Nephron progenitor cell (in vitro differentiated cells): Measurements from ENCODE around the gene IGF1R.
A peak's percentile ranks its signal among the peaks of the same experiment; 100 is the strongest.

Experiments
- DNase-seq: peaks from one replicate; pipeline ENCODE4 v3.0.0; 2021
- H3K27ac Mint-ChIP-seq: 2 replicates; pipeline ENCODE4 v1.8.0; 2021; ENCODE audit warnings: mild to moderate bottlenecking, moderate library complexity, mixed read lengths
- H3K27me3 Mint-ChIP-seq: 2 replicates; pipeline ENCODE4 v1.8.0; 2021; ENCODE audit warnings: mild to moderate bottlenecking, low read depth, mixed read lengths; ENCODE audit not compliant: poor library complexity
- H3K36me3 Mint-ChIP-seq: 2 replicates; pipeline ENCODE4 v1.8.0; 2021; ENCODE audit warnings: low read depth, mixed read lengths
- H3K4me1 Mint-ChIP-seq: 2 replicates; pipeline ENCODE4 v1.8.0; 2021; ENCODE audit warnings: mixed read lengths
- H3K4me3 Mint-ChIP-seq: 2 replicates; pipeline ENCODE4 v1.8.0; 2021; ENCODE audit warnings: mild to moderate bottlenecking, moderate library complexity, mixed read lengths
- H3K9me3 Mint-ChIP-seq: 2 replicates; pipeline ENCODE4 v1.8.0; 2021; ENCODE audit warnings: mild to moderate bottlenecking, moderate library complexity, mixed read lengths
- CTCF ChIP-seq: fragments of 200-600 bp; sonication (generic); IDR thresholded peaks from 2 replicates; pipeline ENCODE4 v1.5.0; 2021; ENCODE audit warnings: antibody characterized with exemption

IGF1R gene

DNA sequence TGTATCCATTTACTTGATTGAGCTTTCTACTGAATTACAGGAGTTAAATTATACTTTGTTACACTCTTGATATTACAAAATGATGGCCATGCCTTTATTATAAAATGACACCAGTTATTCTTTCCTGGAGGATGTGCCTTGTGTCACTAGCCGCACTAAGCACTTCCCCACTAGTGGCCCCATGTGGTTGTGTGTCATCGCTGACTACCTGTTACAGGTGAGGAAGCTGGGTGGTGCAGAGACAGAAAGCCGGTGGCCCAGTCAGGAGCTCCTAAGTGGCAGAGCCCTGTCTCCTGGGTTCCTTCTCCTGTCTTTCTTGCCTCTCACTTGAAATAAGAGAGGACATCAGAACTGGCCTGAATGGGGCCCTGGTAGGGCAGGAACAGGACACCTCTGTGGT lies 96.8 kb downstream of the IGF1R start:
- Mint-ChIP-seq H3K4me3 (no peak overlapping the region), H3K9me3 (no peaks in the 10 kb centered on the region), H3K36me3 (peaks cover 5% of the 10 kb centered on the region), H3K27ac (no peak overlapping the region), H3K4me1 (peaks cover 56% of the 10 kb centered on the region), H3K27me3 (peaks cover 7% of the 10 kb centered on the region)
- TF ChIP-seq CTCF, result no peak
- DNase-seq, result no peak

DNA sequence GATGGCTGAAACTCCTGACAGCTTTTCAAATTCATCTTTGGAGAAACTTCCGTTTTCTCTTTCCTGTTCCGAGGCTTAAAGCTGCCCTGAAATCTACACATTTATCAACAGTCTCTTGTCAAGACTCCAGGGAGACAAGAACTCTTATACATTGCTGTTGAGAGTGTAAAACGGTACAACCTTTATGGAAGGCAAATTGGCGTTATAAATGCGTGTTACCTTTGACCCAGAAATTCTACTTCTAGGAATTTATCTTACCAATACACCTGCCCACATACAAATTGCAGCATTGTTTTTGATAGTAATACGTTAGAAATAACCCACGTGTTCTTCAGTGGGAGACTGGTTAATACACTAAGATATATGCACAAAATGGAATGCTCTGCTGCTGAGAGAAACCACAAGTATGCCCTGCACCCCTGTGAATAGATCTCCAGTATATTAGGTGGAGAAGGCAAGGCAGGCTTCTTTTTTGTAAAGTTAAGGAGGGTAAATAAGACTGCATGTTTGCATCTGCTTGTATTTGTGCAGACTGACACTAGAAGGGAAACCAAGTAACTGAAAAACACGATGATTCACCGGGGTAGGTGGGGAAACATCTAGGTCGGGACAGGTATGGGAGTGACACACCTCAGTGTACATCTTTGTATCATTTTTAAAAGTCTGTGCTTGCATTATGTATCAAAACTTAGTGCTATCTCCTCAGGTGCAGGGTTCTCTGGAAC lies 97.5 kb downstream of the IGF1R start:
- Mint-ChIP-seq H3K4me1 (peaks cover 50% of the 10 kb centered on the region), H3K4me3 (no peak overlapping the region), H3K36me3 (peaks cover 5% of the 10 kb centered on the region), H3K27me3 (peaks cover 7% of the 10 kb centered on the region), H3K9me3 (no peaks in the 10 kb centered on the region), H3K27ac (no peak overlapping the region)
- DNase-seq, result no peak
- TF ChIP-seq CTCF, result no peak

DNA sequence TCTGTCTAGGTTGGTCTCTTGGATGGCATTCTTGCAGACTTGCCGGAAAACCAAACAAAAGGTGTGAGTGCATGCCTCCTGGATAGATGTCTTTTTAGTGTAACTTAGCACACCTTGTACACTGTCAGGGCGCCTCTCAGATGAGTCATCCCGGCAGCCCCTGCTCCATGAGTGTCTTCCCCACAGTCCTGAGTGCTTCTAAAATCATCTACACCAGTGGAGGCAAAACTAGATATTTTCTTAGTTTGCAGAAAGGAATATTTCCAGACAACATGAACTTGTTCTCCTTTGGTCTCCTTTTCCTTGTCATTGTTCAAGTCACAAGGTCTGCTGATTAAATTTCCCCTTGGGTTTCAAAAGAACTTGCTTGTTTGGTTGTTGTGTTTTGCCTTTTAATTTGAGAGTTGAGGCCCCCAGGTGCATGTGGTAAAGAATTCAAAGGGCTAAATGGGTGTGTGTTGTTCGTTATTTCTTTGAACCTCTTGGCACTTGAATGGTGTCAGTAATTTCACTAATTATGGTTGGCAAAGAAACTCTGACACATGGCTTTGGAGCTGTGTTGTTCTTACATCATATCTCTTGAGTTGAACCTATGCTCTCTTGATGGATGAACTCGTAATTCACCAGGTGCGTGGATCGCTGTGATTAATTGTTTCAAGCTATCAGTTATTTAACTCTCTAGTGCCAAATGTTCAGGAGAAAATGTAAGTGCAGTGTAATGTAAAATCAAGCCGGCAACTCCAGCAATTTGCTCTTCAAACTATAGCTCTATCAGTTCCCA lies 98.2 kb downstream of the IGF1R start:
- no peak for DNase-seq
- H3K4me1 Mint-ChIP-seq, result peaks cover 46% of the 10 kb centered on the region
- no peak overlapping the region for H3K4me3 Mint-ChIP-seq
- peaks cover 7% of the 10 kb centered on the region for H3K27me3 Mint-ChIP-seq
- peaks cover 5% of the 10 kb centered on the region for H3K36me3 Mint-ChIP-seq
- no peaks in the 10 kb centered on the region for H3K9me3 Mint-ChIP-seq
- no peak for TF ChIP-seq CTCF
- no peak overlapping the region for H3K27ac Mint-ChIP-seq

DNA sequence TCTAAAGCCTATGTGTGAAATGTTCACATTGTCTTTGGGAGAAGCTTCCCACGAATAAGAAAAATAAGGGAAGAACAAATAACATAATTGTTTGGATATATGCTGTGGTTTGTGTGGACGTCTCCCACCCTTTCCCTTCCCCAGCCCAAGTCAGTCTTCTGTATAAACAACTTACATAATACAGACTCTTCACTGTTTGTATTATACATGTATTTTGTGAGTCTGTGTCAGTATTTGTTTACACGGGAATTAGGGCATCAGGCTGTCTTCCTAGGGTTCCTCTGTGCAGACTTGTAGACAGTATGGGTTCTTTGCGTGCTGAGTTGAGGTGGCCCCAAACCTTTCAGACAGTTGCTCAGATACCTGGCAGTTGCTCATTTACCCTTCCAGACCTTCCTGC lies 103.4 kb downstream of the IGF1R start:
- peaks cover 24% of the 10 kb centered on the region for H3K4me1 Mint-ChIP-seq
- DNase-seq, result no peak
- H3K4me3 Mint-ChIP-seq, result no peak overlapping the region
- no peak overlapping the region for H3K27ac Mint-ChIP-seq
- H3K9me3 Mint-ChIP-seq, result no peaks in the 10 kb centered on the region
- no peak for TF ChIP-seq CTCF
- no peaks in the 10 kb centered on the region for H3K27me3 Mint-ChIP-seq
- no peaks in the 10 kb centered on the region for H3K36me3 Mint-ChIP-seq

DNA sequence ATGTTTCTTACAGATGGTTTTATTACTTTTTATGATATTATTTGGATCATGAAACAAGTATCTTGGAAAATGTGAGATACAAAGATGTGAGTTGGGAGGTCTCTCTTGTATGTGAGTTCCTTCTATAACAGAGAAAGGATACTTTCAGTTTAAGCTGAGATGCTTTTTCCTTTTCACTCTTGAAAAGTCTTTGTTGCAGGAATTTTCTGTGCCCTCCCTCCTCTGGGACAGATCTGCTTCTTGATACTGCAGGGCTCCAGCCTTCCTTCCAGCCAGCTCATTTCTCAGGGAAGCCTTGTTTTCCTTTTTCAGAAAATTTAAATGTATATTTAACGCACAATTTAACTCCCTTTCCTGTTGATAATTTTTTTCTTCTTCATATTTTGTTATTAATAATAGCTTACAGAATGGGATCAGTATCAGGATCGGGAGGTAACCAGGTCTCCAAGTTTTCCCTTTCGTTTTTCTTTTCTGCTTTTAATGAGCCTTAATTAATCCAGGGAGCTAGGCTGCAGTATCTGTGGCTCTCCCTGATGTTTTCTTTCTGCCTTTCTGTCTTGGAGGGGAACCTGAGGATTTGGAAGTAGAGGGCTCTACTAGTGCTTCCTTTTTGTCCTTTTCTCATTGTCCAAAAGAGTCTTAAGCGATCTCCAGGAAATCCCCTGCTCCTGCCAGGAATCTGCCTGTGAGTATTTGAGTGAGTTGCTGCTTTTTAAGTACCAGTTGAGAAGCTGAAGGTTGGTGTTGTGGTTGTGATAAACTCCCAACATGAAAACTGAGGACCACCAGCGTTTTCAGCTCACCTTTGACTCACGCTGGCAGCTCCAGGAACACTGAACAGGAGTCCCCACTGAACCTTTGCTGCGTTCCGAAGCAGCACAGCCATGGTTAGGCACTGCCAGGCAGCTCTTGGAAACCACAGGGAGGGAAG lies 105.7 kb downstream of the IGF1R start:
- H3K4me3 Mint-ChIP-seq, result peak overlapping the region; percentile 16
- no peaks in the 10 kb centered on the region for H3K36me3 Mint-ChIP-seq
- no peaks in the 10 kb centered on the region for H3K9me3 Mint-ChIP-seq
- peaks cover 36% of the 10 kb centered on the region for H3K4me1 Mint-ChIP-seq
- TF ChIP-seq CTCF, result no peak
- H3K27ac Mint-ChIP-seq, result peak overlapping the region; percentile 90
- no peak for DNase-seq
- no peaks in the 10 kb centered on the region for H3K27me3 Mint-ChIP-seq
